HepG2 (cell line): Measurements from ENCODE around the gene PPFIA3. TPM values are rescaled to one million over a fixed set of nuclear protein-coding genes. Genes with fewer than 3 reads are reported as not detected.

ENCODE experiments used
- ATAC-seq: fragments of 200-7000 bp; cut with Tn5 transposase; 3 replicates; pipeline ENCODE4 v1.9.1; 2020; ENCODE audit warnings: mild to moderate bottlenecking, moderate library complexity
- BruUV-seq: library from RNA; stranded (reverse); fragments of 400-500 nt; replicated peaks from 2 replicates; lab custom pipeline; 2021; lab: Mats Ljungman, UMichigan
- CTCF ChIA-PET: fragments of 300-600 bp; formaldehyde crosslinking; extraction: SDS; loops from one replicate; lab custom pipeline; 2021; ENCODE audit warnings: low total read pairs, inconsistent platforms, low intra/inter-chr PET ratio; lab: Yijun Ruan, JAX
- POLR2A ChIA-PET: fragments of 350-600 bp; sonication (Branson Sonifier 250); formaldehyde crosslinking; loops from one replicate; lab custom pipeline; 2020; ENCODE audit warnings: antibody characterized with exemption, inconsistent platforms; lab: Yijun Ruan, JAX
- DNase-seq: peaks from one replicate; pipeline ENCODE4 v3.0.0-alpha.2; 2015; ENCODE audit warnings: low spot score
- FAIRE-seq: peaks from 3 replicates; lab custom pipeline; 2011; peaks lifted over from hg19 to GRCh38; lab: Jason Lieb, UNC
- H2AFZ ChIP-seq: one replicate; pipeline ENCODE4 v1.6.1; 2011; ENCODE audit warnings: low read length, inconsistent platforms
- H3K27ac ChIP-seq: fragments of 300-600 bp; 3 replicates; pipeline ENCODE4 v1.8.0; 2011; ENCODE audit warnings: mixed run types, mild to moderate bottlenecking, mixed read lengths, low read length, inconsistent platforms; ENCODE audit not compliant: insufficient read depth; ENCODE audit errors: extremely low read length
- H3K27me3 ChIP-seq, 2 experiments: fragments of 200-600 bp in 1 of 2; 2 replicates in 1 of 2; 3 replicates in 1 of 2; pipeline versions ENCODE4 v1.6.0 to v1.8.0; 2011; ENCODE audit warnings: low read length in 2 of 2, mild to moderate bottlenecking in 2 of 2, moderate library complexity in 2 of 2, inconsistent platforms in 1 of 2; ENCODE audit not compliant: insufficient read depth in 2 of 2, control insufficient read depth in 1 of 2
- H3K36me3 ChIP-seq, 2 experiments: fragments of 200-600 bp in 1 of 2; replicated peaks in 1 of 2; 2 replicates in 1 of 2; 3 replicates in 1 of 2; pipeline versions ENCODE4 v1.5.1 to v1.8.0; 2011; ENCODE audit warnings: low read length in 2 of 2, inconsistent platforms in 1 of 2; ENCODE audit not compliant: insufficient read depth in 2 of 2, control insufficient read depth in 1 of 2
- H3K4me1 ChIP-seq: 2 replicates; pipeline ENCODE4 v1.5.1; 2012; ENCODE audit warnings: low read length, inconsistent platforms; ENCODE audit not compliant: insufficient read depth
- H3K4me2 ChIP-seq: 2 replicates; pipeline ENCODE4 v1.6.0; 2011; ENCODE audit warnings: low read depth, low read length, inconsistent platforms
- H3K4me3 ChIP-seq, 3 experiments: fragments of 200-600 bp in 1 of 3; sonication (generic), shearing (Covaris generic) in 1 of 3; replicated peaks in 1 of 3; 2 replicates each; pipeline ENCODE4 v1.5.1; 2011 to 2016; ENCODE audit warnings: low read length in 3 of 3, inconsistent platforms in 2 of 3, low read depth in 2 of 3, mild to moderate bottlenecking in 2 of 3, control low read depth in 1 of 3, mixed read lengths in 1 of 3; ENCODE audit not compliant: insufficient read depth in 1 of 3
- H3K79me2 ChIP-seq: one replicate; pipeline ENCODE4 v1.6.1; 2011; ENCODE audit warnings: low read length, inconsistent platforms; ENCODE audit not compliant: insufficient read depth
- H3K9ac ChIP-seq: 2 replicates; pipeline ENCODE4 v1.6.0; 2011; ENCODE audit warnings: mild to moderate bottlenecking, low read depth, low read length, inconsistent platforms; ENCODE audit not compliant: insufficient read depth
- H3K9me3 ChIP-seq: 2 replicates; pipeline ENCODE4 v1.5.1; 2012; ENCODE audit warnings: mild to moderate bottlenecking, low read length
- H4K20me1 ChIP-seq: 2 replicates; pipeline ENCODE4 v1.6.0; 2011; ENCODE audit warnings: inconsistent platforms, mild to moderate bottlenecking, low read length, moderate library complexity; ENCODE audit not compliant: insufficient read depth
- ISX ChIP-seq: sonication (generic); formaldehyde crosslinking; conservative IDR thresholded peaks from 2 replicates; pipeline ENCODE4 v1.5.0; 2020; ENCODE audit warnings: missing genetic modification reagents
- NR2F6 ChIP-seq, 2 experiments: IDR thresholded peaks; 2 replicates each; pipeline ENCODE4 v1.6.1; 2016; ENCODE audit warnings: antibody characterized with exemption in 1 of 2, mild to moderate bottlenecking in 1 of 2
- RAD51 ChIP-seq: fragments of 450-650 bp; IDR thresholded peaks from 2 replicates; pipeline ENCODE4 v1.6.1; 2016; ENCODE audit warnings: borderline replicate concordance
- TGIF2 ChIP-seq: IDR thresholded peaks from 2 replicates; pipeline ENCODE4 v1.6.1; 2016; ENCODE audit warnings: control low read depth, missing compliant biosample characterization
- U2AF2 ChIP-seq: fragments of 200-400 bp; formaldehyde crosslinking; IDR thresholded peaks from 2 replicates; pipeline ENCODE4 v1.6.1; 2017; ENCODE audit warnings: low read depth, mild to moderate bottlenecking, low read length
- ZNF143 ChIP-seq: sonication (generic); formaldehyde crosslinking; IDR thresholded peaks from 2 replicates; pipeline ENCODE4 v1.4.0; 2020; ENCODE audit warnings: missing genetic modification reagents
- ZNF484 ChIP-seq: sonication (generic); formaldehyde crosslinking; IDR thresholded peaks from 2 replicates; pipeline ENCODE4 v1.5.1; 2020; ENCODE audit warnings: mild to moderate bottlenecking, low read depth, missing genetic modification reagents, borderline replicate concordance
- ZNF768 ChIP-seq: sonication (generic); formaldehyde crosslinking; IDR thresholded peaks from 2 replicates; pipeline ENCODE4 v1.4.0; 2020; ENCODE audit warnings: missing genetic modification reagents
- WGBS: methylation state at CpG from one replicate; pipeline ENCODE4 v1.1.6; 2017; ENCODE audit warnings: low lambda C conversion rate; 5-methylcytosine and 5-hydroxymethylcytosine counted together
- in situ Hi-C: cut with HindIII; loops from 2 replicates; pipeline ENCODE4 v1.10.0; 2017; ENCODE audit warnings: low pct_unique_long_range_greater_than_20kb; ENCODE audit not compliant: extremely low pct_ligation_motif_present
- intact Hi-C: fragments of 100-400 bp; cut with micrococcal nuclease; formaldehyde crosslinking; loops from one replicate; pipeline ENCODE4 v1.10.0; 2022; ENCODE audit not compliant: unreplicated experiment
- polyA plus RNA-seq, 8 experiments: library from polyadenylated mRNA; depleted of rRNA in 3 of 8; stranded (reverse) in 7 of 8; unstranded in 1 of 8; fragments of >200 nt; fragmentation: Illumina TruSeq in 4 of 8; extraction: Trizol in 4 of 8; gene quantifications; 2 replicates each; pipeline versions ENCODE4 v1.2.1 to v1.2.3, GENCODE V29; 2011 to 2016; ENCODE audit warnings: low read depth in 4 of 8, missing spikeins in 1 of 8, mixed read lengths in 1 of 8; ENCODE audit not compliant: insufficient read depth in 1 of 8
- total RNA-seq, 5 experiments: library from RNA; depleted of rRNA; stranded (reverse); fragments of >200 nt; fragmentation: Illumina TruSeq; extraction: Trizol; gene quantifications; 2 replicates each; pipeline ENCODE4 v1.2.3, GENCODE V29; 2016; ENCODE audit warnings: low read depth in 1 of 5

Gene PPFIA3
- total and polyA plus RNA-seq, 2 of the 13 experiments (the other 11 are each of a cell fraction or from before 2014, with no cell fraction given): 6.7 to 8.6 TPM

GRCh38 chr19:49160450-49161189 lies 41.3 kb downstream of the PPFIA3 start (continued):
- no peak for TF ChIP-seq RAD51
- TF ChIP-seq U2AF2: no peak

- DNase-seq: no peak
- TF ChIP-seq NR2F6 (IDR thresholded peaks at IDR 0.05) (no peak), NR2F6 (CRISPR knock-in tag; IDR thresholded peaks at IDR 0.05) (no peak), ZNF143 (no peak), ISX (CRISPR knock-in tag) (no peak), TGIF2 (no peak)
- CTCF ChIA-PET: no interaction called here
- no peak overlapping the region for H2AFZ ChIP-seq
- no peak for ATAC-seq
- intact Hi-C loops (no loop called here), in situ Hi-C loops (no loop called here)
- H3K79me2 ChIP-seq: no peaks in the 10 kb centered on the region
- BruUV-seq: no TSS peak
- no peak overlapping the region for H3K27ac ChIP-seq
- WGBS: 88% methylated on average over 4 of the region's 4 CpGs
- H3K4me3 ChIP-seq: no peak overlapping the region
- no peak for FAIRE-seq
- POLR2A ChIA-PET: no interaction called here
- H3K9me3 ChIP-seq: no peaks in the 10 kb centered on the region
- no peaks in the 10 kb centered on the region for H4K20me1 ChIP-seq
- no peaks in the 10 kb centered on the region for H3K27me3 ChIP-seq
- H3K4me1 ChIP-seq: peaks cover 35% of the 10 kb centered on the region
- H3K4me2 ChIP-seq: no peak overlapping the region
- H3K36me3 ChIP-seq: no peaks in the 10 kb centered on the region
- no peak overlapping the region for H3K9ac ChIP-seq
Measured at GRCh38 chr19:49161987-49162386, 42.6 kb downstream of the PPFIA3 start.

- FAIRE-seq (no peak), DNase-seq (no peak), ATAC-seq (no peak)
- no peak overlapping the region for H3K9ac ChIP-seq
- H3K9me3 ChIP-seq: no peaks in the 10 kb centered on the region
- in situ Hi-C loops (no loop called here), intact Hi-C loops (no loop called here)
- peaks cover 22% of the 10 kb centered on the region for H3K4me1 ChIP-seq
- H4K20me1 ChIP-seq: no peaks in the 10 kb centered on the region
- H3K27me3 ChIP-seq: no peaks in the 10 kb centered on the region
- H3K79me2 ChIP-seq: no peaks in the 10 kb centered on the region
- H3K27ac ChIP-seq: no peak overlapping the region
- POLR2A ChIA-PET: no interaction called here
- CTCF ChIA-PET: no interaction called here
- H2AFZ ChIP-seq: no peak overlapping the region
- H3K36me3 ChIP-seq: no peaks in the 10 kb centered on the region
- 83% methylated on average over 19 of the region's 24 CpGs for WGBS
- H3K4me2 ChIP-seq: no peak overlapping the region
- BruUV-seq: no TSS peak
- H3K4me3 ChIP-seq: no peak overlapping the region
- peak; percentile 98 for TF ChIP-seq ZNF768 (CRISPR knock-in tag)
- TF ChIP-seq ZNF484 (CRISPR knock-in tag): no peak
- TF ChIP-seq, all 625 proteins: peak for 1
Measured at GRCh38 chr19:49165111-49165750, 45.9 kb downstream of the PPFIA3 start.
